ENCODE data around the gene UVRAG. TPM values are rescaled to one million over a fixed set of nuclear protein-coding genes. Genes with fewer than 3 reads are reported as not detected.

UVRAG gene
- total RNA-seq, 2 donors from 2014 or later = 12.8 to 13.7 TPM

DNA sequence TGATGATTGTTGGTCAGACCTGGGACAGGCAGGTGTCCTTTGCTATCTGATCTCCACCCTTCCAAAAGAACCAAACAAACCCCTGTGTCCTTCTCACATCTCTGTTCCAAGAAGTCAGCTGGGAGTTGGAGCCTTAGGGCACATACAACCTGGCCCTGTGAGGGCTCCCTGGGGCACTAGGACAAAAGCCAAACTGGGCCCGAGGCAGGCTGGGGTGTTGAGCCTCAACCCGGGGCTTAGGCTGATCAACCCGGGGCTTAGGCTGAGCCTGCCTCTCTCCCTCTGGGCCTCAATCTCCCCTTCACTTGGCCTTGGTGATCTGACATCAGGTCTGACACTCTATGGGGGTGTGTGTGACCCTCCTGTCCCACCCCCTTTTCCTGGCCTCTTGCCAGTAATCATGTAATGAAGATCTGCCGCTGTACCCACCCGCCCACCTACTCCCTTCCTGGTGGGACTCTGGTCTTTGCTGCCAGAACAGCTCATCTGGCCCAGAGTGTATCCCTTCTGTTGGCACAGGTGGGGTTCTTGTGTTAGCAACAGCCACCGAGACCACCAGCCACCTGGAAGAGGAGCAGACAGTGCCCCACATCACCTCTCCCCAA lies 22.8 kb upstream of the UVRAG start:
- intact Hi-C loops (cut with DNase I) = no loop called here
- no peak for DNase-seq
- no peaks in the 10 kb centered on the region for H3K9me3 ChIP-seq
- H3K36me3 ChIP-seq = no peaks in the 10 kb centered on the region
- H3K9ac ChIP-seq (ENCODE audit: low read depth in 2 of 2, low read length in 2 of 2) = no peak overlapping the region
- no peaks in the 10 kb centered on the region for H3K4me1 ChIP-seq
- TF ChIP-seq, protein P1, sequence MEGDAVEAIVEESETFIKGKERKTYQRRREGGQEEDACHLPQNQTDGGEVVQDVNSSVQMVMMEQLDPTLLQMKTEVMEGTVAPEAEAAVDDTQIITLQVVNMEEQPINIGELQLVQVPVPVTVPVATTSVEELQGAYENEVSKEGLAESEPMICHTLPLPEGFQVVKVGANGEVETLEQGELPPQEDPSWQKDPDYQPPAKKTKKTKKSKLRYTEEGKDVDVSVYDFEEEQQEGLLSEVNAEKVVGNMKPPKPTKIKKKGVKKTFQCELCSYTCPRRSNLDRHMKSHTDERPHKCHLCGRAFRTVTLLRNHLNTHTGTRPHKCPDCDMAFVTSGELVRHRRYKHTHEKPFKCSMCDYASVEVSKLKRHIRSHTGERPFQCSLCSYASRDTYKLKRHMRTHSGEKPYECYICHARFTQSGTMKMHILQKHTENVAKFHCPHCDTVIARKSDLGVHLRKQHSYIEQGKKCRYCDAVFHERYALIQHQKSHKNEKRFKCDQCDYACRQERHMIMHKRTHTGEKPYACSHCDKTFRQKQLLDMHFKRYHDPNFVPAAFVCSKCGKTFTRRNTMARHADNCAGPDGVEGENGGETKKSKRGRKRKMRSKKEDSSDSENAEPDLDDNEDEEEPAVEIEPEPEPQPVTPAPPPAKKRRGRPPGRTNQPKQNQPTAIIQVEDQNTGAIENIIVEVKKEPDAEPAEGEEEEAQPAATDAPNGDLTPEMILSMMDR (IDR thresholded peaks at IDR 0.05) = no peak
- no peaks in the 10 kb centered on the region for H3K27me3 ChIP-seq
- no peak overlapping the region for H3K4me3 ChIP-seq
- H3K27ac ChIP-seq = no peak overlapping the region

- TF ChIP-seq, protein P1 (IDR thresholded peaks at IDR 0.05) = no peak
- no peak for DNase-seq
- Histone ChIP-seq H3K9ac (ENCODE audit: low read depth in 2 of 2, low read length in 2 of 2) (no peak overlapping the region), H3K9me3 (no peaks in the 10 kb centered on the region), H3K4me1 (no peaks in the 10 kb centered on the region), H3K4me3 (no peak overlapping the region), H3K27me3 (no peaks in the 10 kb centered on the region), H3K36me3 (no peaks in the 10 kb centered on the region), H3K27ac (no peak overlapping the region)
- intact Hi-C loops (cut with DNase I) = no loop called here
These were observed 21.8 kb upstream of the UVRAG start for GRCh38 chr11:75792997-75793800.

- TF ChIP-seq, protein P1 (IDR thresholded peaks at IDR 0.05) = no peak
- Histone ChIP-seq H3K9ac (ENCODE audit: low read depth in 2 of 2, low read length in 2 of 2) (no peak overlapping the region), H3K27me3 (no peaks in the 10 kb centered on the region), H3K9me3 (no peaks in the 10 kb centered on the region), H3K4me3 (no peak overlapping the region), H3K36me3 (no peaks in the 10 kb centered on the region), H3K4me1 (no peaks in the 10 kb centered on the region), H3K27ac (no peak overlapping the region)
- intact Hi-C loops (cut with DNase I) = no loop called here
- no peak for DNase-seq
These were observed 21.0 kb upstream of the UVRAG start for GRCh38 chr11:75793966-75794365.

- TF ChIP-seq, protein P1 (IDR thresholded peaks at IDR 0.05) = no peak
- intact Hi-C loops (cut with DNase I) = no loop called here
- Histone ChIP-seq H3K36me3 (no peaks in the 10 kb centered on the region), H3K27ac (no peak overlapping the region), H3K9ac (ENCODE audit: low read depth in 2 of 2, low read length in 2 of 2) (no peak overlapping the region), H3K4me3 (no peak overlapping the region), H3K9me3 (no peaks in the 10 kb centered on the region), H3K4me1 (no peaks in the 10 kb centered on the region), H3K27me3 (no peaks in the 10 kb centered on the region)
- no peak for DNase-seq
These were observed 19.5 kb upstream of the UVRAG start for GRCh38 chr11:75795276-75796090.

- TF ChIP-seq, protein P1 (IDR thresholded peaks at IDR 0.05) = no peak
- Histone ChIP-seq H3K9me3 (no peaks in the 10 kb centered on the region), H3K27me3 (no peaks in the 10 kb centered on the region), H3K4me3 (no peak overlapping the region), H3K36me3 (no peaks in the 10 kb centered on the region), H3K9ac (ENCODE audit: low read depth in 2 of 2, low read length in 2 of 2) (no peak overlapping the region), H3K27ac (no peak overlapping the region), H3K4me1 (no peaks in the 10 kb centered on the region)
- DNase-seq = no peak
- intact Hi-C loops (cut with DNase I) = no loop called here
These were observed 18.9 kb upstream of the UVRAG start for GRCh38 chr11:75796091-75796435.
